Brain microvascular endothelial cell (primary cell): ENCODE measurements around the gene SEZ6L2.

Source experiments
- DNase-seq: peaks from one replicate; pipeline ENCODE4 v3.0.0-alpha.2; 2020
- H3K27ac ChIP-seq: fragments of 250-450 bp; sonication (Bioruptor Pico); 2 replicates; pipeline ENCODE4 v1.5.1; 2020; ENCODE audit warnings: mild to moderate bottlenecking, moderate library complexity
- H3K27me3 ChIP-seq: fragments of 250-450 bp; sonication (Bioruptor Pico); replicated peaks from 2 replicates; pipeline ENCODE4 v1.5.1; 2020; ENCODE audit warnings: mild to moderate bottlenecking
- H3K36me3 ChIP-seq: fragments of 250-450 bp; sonication (Bioruptor Pico); replicated peaks from 2 replicates; pipeline ENCODE4 v1.5.1; 2020; ENCODE audit warnings: mild to moderate bottlenecking
- H3K4me3 ChIP-seq: 2 replicates; pipeline ENCODE4 v1.5.1; 2011; ENCODE audit warnings: low read depth, mild to moderate bottlenecking, control low read depth, low read length, moderate library complexity
- CTCF ChIP-seq: IDR thresholded peaks from 2 replicates; pipeline ENCODE4 v1.5.1; 2011; ENCODE audit warnings: low read depth, mild to moderate bottlenecking, moderate library complexity, low read length, control low read depth, inconsistent platforms; ENCODE audit errors: missing control alignments
- in situ Hi-C: cut with HindIII; loops from 2 replicates; pipeline ENCODE4 v1.10.0; 2017; ENCODE audit warnings: low sequenced_read_pairs, low pct_ligation_motif_present

SEZ6L2 gene

GRCh38 chr16:29908719-29909220, 9.4 kb upstream of the SEZ6L2 start:
- in situ Hi-C loops: no loop called here

GRCh38 chr16:29907973-29908372, 8.6 kb upstream of the SEZ6L2 start:
- H3K27me3 ChIP-seq: no peaks in the 10 kb centered on the region
- TF ChIP-seq CTCF: no peak
- no peak overlapping the region for H3K4me3 ChIP-seq
- H3K27ac ChIP-seq: no peak overlapping the region
- H3K36me3 ChIP-seq: no peaks in the 10 kb centered on the region
- no peak for DNase-seq
- in situ Hi-C loops: no loop called here

More at GRCh38 chr16:29908719-29909220, 9.4 kb upstream of the SEZ6L2 start:
- no peak overlapping the region for H3K27ac ChIP-seq
- H3K36me3 ChIP-seq: no peaks in the 10 kb centered on the region
- no peak for DNase-seq
- no peak overlapping the region for H3K4me3 ChIP-seq
- no peak for TF ChIP-seq CTCF
- H3K27me3 ChIP-seq: no peaks in the 10 kb centered on the region

- no peak for DNase-seq
- no peaks in the 10 kb centered on the region for H3K27me3 ChIP-seq
- H3K27ac ChIP-seq: no peak overlapping the region
- no peaks in the 10 kb centered on the region for H3K36me3 ChIP-seq
- H3K4me3 ChIP-seq: no peak overlapping the region
- TF ChIP-seq CTCF: no peak
- in situ Hi-C loops: no loop called here
Observed at GRCh38 chr16:29906520-29907244, 7.3 kb upstream of the SEZ6L2 start.

DNA sequence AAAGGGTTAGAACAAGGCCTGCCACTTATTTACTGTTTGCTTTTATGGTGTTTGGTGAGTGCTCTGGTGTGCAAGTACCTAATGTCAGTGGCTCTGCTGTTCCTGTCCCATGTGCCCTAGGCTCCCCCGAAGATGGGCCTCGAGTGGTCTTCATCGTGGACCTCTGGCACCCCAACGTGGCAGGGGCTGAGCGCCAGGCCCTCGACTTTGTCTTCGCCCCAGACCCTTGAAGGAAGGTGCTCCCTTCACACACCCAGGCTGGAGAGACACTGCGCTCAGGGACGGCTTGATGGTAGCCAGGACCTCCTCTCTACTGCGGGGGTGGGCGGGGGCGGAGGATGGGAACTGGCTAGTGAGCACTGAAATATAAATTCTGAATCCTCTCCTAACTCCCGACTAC, 6.3 kb upstream of the SEZ6L2 start:
- no peak overlapping the region for H3K4me3 ChIP-seq
- no peak overlapping the region for H3K27ac ChIP-seq
- no peak for DNase-seq
- no peak for TF ChIP-seq CTCF
- H3K27me3 ChIP-seq: no peaks in the 10 kb centered on the region
- in situ Hi-C loops: no loop called here
- no peaks in the 10 kb centered on the region for H3K36me3 ChIP-seq

DNA sequence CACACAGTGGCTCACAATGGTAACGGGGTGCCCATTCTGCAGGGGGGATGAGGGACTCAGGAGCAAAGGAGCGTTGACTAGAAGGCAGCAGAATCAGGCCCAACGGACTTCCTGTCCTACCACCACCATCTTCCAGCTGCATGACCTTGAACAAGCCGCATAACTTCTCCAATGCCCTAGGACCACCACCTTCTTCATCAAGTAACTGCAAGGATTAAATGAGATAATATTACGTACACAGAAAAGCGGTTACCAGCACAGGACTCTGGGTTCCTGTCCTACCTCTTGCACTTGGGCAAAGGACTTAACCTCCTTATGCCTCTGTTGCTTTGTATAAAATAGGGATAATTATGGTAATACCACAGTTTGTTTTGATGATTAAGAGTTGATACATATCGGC, 5.6 kb upstream of the SEZ6L2 start:
- Histone ChIP-seq H3K27ac (no peak overlapping the region), H3K27me3 (no peaks in the 10 kb centered on the region), H3K36me3 (no peaks in the 10 kb centered on the region), H3K4me3 (no peak overlapping the region)
- DNase-seq: no peak
- no peak for TF ChIP-seq CTCF
- in situ Hi-C loops: no loop called here

GRCh38 chr16:29903590-29903989, 4.2 kb upstream of the SEZ6L2 start:
- Histone ChIP-seq H3K27me3 (no peaks in the 10 kb centered on the region), H3K4me3 (no peak overlapping the region), H3K36me3 (no peaks in the 10 kb centered on the region), H3K27ac (no peak overlapping the region)
- TF ChIP-seq CTCF: no peak
- in situ Hi-C loops: no loop called here
- no peak for DNase-seq
